ENCODE results near the gene PPIB.

DNA sequence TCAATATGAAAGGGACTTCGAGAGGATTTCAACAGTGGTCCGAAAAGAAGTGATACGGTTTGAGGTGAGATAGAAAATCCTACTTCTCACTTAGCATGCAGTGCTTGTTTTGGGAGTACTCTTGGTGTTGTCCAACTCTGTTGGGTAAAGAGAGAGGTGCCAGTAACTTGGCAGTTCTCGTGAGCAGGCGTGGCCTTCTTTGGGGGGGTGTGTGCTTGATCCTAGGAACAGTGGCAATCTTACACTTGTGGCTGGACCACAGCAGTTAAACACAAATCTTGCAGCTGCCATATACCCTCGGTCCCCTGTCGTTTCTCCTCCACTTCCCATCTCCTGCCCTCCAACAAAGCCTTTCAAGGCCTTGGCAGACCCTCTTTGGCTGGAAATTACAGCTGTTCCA, 26.5 kb downstream of the PPIB start:
- TF ChIP-seq, protein P1, sequence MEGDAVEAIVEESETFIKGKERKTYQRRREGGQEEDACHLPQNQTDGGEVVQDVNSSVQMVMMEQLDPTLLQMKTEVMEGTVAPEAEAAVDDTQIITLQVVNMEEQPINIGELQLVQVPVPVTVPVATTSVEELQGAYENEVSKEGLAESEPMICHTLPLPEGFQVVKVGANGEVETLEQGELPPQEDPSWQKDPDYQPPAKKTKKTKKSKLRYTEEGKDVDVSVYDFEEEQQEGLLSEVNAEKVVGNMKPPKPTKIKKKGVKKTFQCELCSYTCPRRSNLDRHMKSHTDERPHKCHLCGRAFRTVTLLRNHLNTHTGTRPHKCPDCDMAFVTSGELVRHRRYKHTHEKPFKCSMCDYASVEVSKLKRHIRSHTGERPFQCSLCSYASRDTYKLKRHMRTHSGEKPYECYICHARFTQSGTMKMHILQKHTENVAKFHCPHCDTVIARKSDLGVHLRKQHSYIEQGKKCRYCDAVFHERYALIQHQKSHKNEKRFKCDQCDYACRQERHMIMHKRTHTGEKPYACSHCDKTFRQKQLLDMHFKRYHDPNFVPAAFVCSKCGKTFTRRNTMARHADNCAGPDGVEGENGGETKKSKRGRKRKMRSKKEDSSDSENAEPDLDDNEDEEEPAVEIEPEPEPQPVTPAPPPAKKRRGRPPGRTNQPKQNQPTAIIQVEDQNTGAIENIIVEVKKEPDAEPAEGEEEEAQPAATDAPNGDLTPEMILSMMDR (IDR thresholded peaks at IDR 0.05): no peak
- TF ChIP-seq POLR2A (IDR thresholded peaks at IDR 0.05): no peak

Data from adrenal gland (tissue), 5 donors.